Brain pericyte (primary cell): ENCODE results near the gene CORIN.
"Not testable (repeated sequence)": the region's sequence is repeated elsewhere in the genome, so short reads cannot be mapped to it uniquely, and the experiment has no call there.

Experiments
- DNase-seq: peaks from one replicate; pipeline ENCODE4 v3.0.0-alpha.2; 2012; ENCODE audit warnings: low read depth, low spot score

The CORIN gene

DNA sequence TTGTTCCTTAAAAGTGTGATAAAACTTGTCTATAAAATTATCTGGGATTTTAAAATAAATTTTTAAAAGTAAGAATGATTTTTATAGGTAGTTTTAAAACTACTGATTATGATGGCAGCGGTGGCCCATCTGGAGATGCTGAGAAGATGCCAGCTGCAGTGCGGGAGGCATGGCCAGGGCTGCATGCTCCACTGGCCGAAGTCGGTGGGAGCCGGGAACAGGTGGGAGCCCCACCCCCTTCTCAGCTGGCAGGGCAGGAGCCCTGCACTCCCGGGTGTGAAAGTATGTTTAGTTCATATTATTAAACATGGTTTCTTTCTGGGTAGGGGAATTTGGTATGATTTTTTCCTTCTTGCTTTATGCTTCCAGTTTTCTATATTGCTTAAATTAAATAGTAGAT, 63.8 kb downstream of the CORIN start:
- no peak for DNase-seq

DNA sequence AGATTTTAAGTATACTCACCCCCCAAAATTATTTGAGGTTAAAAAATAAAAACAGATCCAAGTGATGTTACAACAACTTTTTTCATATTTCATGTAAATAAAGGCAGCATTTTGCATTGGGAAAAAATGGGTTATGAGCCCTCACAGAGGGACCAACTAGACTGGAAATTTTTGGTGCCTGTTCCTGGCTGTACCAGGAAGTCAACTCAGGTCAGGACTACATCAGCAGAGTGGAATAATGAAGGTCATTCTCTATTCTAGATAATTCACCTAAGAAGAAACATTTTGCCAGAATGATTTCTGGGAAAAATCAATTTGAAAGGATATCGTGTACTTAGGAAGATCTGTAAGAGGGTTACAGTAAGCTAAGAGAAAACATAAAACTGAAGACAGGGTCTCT, 66.8 kb downstream of the CORIN start:
- no peak for DNase-seq

DNA sequence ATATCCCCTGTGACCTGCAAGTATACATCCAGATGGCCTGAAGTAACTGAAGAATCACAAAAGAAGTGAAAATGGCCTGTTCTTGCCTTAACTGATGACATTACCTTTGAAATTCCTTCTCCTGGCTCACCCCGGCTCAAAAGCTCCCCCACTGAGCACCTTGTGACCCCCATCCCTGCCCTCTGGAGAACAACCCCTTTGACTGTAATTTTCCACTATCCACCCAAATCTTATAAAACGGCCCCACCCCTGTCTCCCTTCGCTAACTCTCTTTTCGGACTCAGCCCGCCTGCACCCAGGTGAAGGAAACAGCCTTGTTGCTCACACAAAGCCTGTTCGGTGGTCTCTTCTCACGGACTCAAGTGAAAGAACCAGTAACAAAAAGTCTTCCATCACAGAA, 69.9 kb downstream of the CORIN start:
- not testable (repeated sequence) for DNase-seq

DNA sequence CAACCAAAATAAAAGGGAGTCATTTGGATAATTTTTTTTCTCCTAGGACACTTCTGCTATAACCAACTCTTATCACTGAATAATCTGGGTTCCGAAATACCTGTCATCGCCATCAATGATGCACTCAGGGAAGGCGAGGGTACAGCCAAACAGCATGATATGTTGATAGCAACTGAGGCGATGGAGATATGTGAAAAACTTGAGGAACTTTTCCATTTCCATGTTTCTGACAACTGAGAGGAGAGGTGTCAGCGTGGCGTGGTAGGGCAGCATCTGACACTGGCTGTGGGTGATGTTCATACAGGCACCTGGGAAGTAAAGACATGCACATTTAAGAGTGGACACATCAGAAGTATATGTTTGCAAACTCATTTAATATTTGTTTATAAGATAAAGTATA, 74.6 kb downstream of the CORIN start:
- DNase-seq, result no peak

DNA sequence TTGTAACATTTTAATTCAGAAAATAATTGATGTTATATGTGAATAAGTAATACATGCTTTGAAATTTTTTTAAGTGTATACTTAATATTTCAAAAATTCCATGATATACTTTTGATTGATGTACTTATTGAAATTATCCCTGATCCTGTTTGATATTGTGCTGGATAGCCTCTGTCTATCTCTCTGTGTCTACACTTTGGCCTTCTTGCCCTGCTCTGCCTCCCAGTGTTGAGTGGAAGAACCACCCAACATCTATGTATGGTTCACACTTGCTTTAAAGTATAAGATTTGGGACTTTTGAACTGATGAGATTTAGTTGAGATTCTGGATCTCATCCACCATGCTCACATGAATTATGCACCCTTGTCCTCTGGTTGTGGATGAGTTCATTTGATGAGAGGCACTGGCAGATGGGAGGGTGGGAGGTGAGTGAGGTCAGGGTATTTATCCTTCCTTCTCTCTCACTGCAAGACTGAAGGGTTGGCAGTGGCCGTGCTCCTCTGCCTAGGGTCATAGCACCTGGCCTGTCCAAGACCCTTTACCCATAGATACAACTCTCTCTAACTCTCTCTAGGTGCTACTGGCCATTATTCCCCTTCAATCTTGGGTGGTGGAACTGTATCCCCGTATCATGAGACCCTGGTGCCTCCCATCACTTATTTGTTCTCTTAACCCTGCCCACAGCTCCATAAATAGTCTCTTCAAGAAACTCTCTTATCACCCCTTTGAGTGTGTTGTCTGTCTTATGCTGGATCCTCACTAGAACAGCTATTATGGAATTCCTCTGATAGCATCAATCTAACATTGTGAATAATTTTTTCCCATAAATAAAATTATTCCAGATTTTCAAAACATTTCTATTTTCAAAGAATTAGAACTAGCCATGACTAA, 75.2 kb downstream of the CORIN start:
- no peak for DNase-seq

DNA sequence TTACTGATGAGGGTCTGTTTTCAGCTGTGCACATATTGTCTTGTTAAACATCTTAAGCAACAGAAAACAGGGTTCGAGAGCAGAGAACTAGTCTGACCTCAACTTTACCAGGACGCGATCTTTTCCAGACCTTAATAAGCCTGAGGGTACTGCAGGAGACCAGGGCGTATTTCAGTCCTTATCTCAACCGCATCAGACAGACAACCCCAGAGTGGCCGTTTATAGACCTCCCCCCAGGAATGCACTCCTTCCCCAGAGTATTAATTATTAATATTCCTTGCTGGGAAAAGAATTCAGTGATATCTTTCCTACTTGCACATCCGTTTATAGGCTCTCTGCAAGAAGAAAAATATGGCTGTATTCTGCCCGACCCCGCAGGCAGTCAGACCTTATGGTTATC, 84.6 kb downstream of the CORIN start:
- DNase-seq, result not testable (repeated sequence)

DNA sequence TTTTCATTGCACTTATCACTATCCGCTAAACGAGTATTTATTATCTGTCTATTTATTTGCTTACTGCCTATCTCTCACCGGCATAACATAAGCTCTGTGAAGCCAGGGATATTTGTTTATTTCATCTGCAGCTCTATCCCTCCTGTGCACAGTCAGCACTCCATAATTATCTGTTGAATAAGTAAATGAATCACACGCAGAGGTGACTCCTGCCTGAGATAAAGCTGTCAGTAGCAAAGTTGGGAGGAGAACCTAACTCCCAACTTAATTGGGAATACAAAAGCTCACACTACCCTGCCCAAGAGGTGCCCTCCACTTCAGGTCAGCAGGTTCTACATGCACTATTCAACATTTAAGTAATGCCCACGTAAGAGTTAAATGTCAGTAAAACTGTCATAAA, 85.7 kb downstream of the CORIN start:
- DNase-seq, result no peak

DNA sequence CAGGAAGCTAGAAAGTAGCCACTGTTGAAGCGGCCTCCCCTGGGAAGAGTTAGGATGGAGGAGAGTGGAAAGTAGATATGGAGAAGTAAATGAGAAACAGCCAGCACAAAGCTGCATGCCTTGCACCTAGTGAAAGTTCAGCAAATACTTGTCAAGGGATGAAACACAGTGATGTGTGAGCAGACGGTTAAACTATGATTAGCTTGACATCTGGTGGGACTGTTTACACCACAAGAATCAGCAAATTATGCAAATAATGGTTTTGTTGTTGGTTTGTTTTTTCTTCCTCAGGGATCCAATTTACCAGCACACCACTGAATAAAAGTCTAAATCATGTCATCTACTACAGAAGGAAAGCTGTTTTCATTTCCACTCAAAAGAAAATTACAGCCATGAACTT, 87.1 kb downstream of the CORIN start:
- DNase-seq, result no peak

DNA sequence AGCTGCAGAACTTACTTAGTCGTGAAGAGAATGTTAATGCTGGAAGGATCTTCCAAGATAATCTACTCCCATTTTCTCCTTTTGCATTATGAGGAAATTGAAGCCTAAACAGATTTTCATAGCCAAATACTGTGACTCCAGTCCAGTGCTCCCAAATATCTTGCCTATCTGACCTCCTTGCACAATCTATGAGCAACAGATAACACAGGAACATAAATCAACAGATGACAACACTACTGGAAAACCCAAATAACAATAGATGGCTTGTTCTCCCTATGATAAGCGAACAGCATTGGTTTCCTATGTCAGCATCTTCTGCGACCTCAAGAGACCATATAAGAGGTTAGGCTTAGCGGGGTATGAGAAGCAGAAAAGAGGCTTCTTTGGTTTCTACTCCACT, 88.0 kb downstream of the CORIN start:
- DNase-seq, result no peak

DNA sequence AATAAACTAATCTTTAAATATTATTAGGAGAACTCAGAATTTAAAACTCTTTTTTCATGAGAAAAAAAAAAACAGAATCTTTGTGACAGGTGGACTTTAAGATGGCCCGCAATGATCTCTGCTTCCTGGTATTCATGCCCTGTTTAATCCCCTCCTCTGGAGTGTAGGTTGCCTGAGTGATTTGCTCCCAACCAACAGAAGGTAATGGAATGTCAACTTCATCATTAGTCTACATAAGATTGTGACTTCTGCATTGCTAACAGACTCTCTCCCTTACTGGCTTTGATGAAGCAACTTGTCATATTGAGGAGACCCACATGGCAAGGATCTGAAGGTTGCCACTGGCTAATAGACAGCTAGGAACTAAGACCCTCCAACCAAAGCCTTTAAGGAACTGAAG, 88.8 kb downstream of the CORIN start:
- DNase-seq, result no peak

DNA sequence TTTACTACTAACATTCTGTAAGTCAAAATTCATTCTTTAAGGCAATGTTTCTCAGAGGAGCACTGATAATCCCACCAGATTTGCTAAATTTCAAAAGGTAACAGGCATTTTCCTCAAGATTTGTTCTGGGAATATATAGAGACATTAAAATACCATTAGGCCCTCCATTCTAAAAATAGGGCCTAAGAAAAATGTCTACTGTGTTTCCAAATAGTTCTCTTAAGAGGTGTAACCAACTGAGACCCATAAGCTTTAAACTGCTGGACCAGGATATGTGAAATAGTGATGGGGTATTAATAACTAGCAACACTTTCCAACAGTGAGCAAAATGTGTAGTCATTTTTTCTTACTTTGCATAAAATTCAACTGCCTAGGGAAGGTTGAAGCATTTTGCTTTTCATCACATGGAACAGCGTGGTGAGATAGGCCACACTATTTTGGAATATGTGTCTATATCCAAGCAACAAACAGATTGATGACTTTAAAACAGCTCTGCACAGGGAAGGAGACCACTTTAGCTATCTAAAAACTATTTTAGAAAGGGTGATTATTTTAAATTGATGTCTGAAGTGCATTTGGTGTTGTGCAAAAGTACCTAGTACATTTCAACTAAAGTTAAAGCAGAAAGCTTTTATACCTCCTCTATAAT, 89.9 kb downstream of the CORIN start:
- DNase-seq, result no peak

DNA sequence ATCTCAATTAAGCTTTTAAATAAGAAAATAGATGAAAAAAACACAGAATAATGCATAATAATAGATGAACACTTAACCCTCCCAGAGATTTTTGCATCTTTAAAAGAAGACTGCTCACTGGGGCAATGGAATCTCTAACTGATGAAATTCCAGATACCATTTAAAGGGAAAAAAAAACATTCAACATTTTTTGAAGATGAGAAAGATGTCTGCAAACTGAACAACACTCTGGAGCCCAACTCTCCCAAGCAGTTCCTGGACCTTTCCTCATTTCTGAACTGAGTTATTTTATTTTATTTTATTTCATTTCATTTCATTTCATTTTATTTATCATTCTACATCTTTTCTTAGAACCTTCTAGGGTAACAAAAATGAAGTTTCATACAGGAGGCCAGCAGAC, 90.7 kb downstream of the CORIN start:
- DNase-seq, result no peak

DNA sequence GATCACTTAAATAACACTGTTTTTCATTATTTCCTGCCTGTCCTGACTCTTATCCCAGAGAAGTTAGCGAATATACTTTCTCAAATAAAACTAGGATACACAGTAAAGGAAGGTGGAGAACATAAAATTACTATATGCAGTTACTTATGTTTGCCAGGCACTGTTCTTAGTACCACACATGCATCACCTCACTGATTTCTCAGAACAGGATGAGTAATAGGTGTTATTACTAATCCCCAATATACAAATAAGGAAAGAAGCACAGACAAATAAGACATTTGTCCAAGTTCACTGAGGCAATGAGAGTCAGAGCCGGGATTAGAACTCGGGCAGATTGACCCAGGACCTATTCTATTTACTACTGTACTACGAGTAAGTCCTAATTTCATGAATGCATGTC, 91.7 kb downstream of the CORIN start:
- DNase-seq, result no peak

DNA sequence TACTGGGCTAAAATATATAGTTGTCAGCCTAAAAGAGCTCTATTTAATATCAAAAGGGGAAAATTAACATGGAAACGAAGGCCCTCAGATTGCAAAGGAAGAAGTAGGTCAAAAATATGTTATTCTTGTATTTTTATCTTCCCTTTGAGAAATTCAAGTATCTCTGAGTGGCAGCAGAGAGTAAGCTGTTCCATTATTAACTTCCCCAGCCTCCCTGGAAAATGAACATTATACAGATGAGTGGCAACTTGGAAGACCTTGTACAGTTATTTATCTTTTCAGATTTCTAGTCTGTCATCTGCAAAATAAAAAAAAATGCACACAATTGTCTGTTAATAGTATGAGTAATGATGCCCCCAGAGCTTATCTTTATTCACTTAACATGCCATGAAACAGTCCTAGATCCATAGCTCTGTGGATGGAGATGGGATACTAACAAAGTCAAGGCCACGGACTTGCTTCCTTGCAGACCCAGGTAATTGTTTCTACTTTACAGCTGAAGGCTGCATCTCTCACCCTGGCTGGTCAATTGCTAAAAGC, 93.0 kb downstream of the CORIN start:
- DNase-seq, result no peak

DNA sequence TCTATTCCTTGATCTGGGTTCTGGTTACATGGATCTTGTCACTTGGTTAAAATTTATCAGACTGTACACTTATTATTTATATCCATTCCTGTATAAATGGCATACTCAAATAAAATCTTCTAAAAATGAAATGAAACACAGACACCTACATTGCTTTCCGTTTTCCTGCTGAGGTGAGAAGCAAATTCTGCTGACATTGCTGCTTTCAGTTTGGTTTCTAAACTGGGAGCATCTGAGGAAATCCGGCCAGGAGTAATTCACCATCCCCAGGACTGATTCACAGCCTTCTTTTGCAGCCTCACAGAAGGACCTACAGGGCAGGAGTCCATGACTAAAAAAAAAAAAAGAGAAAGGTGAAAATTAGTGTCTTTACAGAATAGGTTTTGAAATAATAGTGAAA, 93.6 kb downstream of the CORIN start:
- DNase-seq, result no peak

DNA sequence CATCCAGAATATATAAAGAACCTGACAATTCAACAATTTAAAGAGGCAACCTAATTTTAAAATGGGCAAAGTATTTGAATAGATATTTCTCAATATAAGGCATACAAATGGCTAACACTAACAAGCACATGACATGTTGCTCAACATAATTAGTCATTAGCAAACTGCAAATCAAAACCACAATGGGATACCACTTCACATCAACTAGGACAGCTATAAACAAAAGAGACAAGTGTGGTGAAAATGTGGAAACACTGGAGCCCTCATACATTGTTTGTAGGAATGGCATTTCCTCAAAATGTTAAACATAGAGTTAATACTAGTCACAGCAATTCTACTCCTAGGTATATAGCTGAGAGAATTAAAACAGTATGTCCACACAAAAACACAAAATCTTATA, 96.7 kb downstream of the CORIN start:
- DNase-seq, result no peak

DNA sequence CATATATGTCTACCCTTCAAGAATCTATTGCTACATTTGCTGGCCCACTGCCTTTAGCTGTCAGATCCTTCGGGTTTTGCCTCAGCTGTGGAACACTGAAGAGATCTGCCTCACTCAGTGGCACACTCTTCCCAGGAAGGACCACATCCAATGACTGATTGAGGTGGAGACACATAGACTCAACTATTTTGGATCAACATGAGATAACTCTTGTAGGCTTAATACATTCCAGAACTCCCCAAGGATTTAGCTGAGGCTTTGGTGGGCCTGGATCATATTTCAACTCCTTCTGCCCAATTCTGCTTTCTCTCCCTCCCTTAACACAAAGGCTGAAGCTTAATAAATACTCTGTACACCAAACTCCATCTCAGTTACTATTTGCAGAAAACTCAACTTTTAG, 100.5 kb downstream of the CORIN start:
- no peak for DNase-seq

DNA sequence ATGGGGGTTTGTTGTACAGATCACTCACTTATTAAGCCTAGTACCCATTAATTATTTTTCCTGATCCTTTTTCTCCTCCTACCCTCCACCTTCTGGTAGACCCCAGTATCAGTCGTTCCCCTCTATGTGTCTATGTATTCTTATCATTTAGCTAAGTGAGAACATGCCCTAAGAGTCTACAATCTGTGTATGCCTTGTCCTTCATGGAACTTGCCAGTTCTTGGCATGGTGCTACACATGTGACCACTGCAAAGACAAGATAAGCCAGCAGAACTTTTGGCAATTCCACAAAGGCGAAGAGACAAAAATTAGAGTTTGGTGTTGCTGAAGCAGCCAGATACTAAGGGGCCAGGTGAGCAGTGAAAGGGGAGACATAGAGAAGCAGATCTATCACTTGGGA, 101.3 kb downstream of the CORIN start:
- DNase-seq, result no peak

DNA sequence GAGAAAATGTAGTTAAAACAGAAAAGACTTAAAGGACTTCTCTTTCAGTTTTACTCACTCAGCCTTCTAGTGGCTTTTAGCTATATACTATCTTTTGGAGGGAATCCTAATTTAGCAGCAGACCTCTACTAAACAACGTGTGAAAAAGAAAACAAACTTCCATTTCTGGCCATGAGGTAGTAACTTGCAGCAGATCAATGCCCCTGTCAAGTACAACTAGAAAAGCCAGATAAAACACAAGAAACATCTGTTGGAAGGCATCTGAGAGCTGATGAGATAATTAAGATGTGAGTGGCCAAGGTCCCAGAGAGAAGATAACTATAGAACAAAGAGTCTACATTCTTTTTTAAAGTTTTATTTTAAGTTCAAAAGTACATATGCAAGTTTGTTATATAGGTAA, 101.7 kb downstream of the CORIN start:
- DNase-seq, result no peak

DNA sequence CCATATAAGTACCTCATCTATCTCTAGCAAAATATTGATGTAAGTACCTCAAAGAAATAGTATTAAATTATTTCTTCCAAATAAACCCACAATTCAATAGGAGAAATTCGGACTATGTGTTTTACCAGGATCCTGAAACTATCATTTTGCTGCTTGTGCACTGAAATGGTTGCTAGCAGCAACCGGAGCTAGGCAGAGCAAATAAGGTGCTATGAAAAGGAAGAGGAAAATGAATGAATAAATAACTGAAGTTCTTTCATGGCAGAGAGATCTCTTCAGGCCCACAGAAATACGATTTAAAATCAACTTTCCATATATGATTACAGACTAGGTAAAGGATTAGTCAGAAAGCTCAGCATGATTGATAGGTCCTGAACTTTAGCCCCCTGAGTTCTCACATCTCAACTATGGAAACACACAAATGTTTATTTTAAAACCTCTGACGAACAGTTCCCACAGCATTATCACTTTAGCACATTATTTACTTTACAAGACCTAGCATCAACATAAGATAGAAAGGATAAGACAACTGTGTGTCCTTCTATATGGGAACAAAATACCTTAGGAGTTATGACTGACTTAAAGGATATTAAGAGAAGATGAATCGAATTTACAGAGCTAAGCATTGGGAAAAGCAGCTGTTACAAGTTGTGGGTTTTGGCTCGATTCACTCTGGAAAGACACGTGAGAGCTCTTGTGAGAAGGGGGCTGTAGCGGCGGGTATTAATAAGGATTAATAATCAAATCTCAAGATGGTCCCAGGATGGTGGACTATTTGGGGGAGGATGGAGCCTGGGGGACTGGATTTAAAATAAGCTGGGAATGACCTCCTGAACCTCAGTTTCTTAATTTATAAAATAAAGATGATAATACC, 104.3 kb downstream of the CORIN start:
- DNase-seq, result no peak

DNA sequence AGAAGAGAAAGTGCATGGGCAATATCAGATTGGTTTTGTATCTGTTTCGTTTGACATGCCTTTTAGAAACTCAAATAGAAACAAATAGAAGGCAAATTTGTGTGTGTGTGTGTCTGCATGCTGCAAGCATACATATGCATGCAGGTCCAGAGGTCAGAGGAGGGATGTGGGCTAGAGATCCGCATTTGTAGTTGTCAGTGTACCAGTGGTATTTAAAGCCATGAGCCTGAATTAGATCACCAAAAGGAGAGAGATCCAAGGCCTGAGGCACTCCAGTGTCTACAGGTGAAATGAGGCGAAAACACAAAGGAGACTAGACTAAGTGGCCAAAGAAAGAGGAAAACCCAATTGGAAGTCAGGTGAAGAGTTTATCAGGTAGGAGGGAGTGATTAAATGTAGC, 106.7 kb downstream of the CORIN start:
- no peak for DNase-seq

DNA sequence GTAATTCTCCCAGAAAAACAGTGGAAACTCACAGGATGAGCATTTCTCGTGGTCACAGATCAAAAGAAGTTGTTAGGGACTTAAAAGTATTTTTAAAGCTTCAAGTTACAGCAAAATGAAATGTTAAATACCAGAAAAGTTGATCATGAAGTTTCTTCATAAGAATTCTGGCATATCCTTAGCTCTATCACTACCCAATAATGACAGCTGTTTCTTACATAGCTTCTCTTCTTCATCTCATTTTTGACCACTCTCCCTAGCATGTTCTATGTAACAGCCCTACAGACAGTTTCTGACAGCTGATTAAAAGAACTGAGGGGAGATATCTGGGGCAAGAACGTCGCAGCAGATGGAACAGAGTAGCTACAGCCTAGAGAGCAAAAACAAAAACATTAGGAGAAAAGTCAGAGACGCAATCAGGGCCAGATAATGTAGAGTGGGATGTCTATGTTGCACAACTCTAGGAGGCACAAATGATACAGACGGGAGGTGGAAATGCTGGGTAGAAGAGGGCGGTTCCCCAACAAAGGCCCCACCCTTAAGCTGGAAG, 108.7 kb downstream of the CORIN start:
- no peak for DNase-seq
